ENCODE data around the gene SALL3.

The SALL3 gene

GRCh38 chr18:78965260-78965659, 14.4 kb upstream of the SALL3 start:
- Histone ChIP-seq H3K27ac (ENCODE audit: extremely low read depth, low read depth, low read length) (no peak overlapping the region), H3K4me3 (ENCODE audit: low read depth, low read length) (no peak overlapping the region), H3K36me3 (ENCODE audit: control insufficient read depth in 2 of 2, insufficient read depth in 1 of 2, low read length in 2 of 2) (no peaks in the 10 kb centered on the region), H3K9me3 (ENCODE audit: control insufficient read depth, insufficient read depth, low read depth, low read length) (no peaks in the 10 kb centered on the region), H3K4me1 (ENCODE audit: control insufficient read depth, insufficient read depth, low read length) (no peaks in the 10 kb centered on the region)
- TF ChIP-seq ZNF341 (tag by site-specific recombination; IDR thresholded peaks at IDR 0.05; ENCODE audit: low read depth) (no peak), ZNF654 (tag by site-specific recombination; IDR thresholded peaks at IDR 0.05; ENCODE audit: low read depth) (no peak), GFI1B (tag by site-specific recombination; IDR thresholded peaks at IDR 0.05) (no peak), CTCF (tag by site-specific recombination; IDR thresholded peaks at IDR 0.05) (no peak), TSHZ1 (tag by site-specific recombination; IDR thresholded peaks at IDR 0.05; ENCODE audit: borderline replicate concordance) (no peak), ZBTB17 (tag by site-specific recombination; IDR thresholded peaks at IDR 0.05) (no peak), ZNF404 (tag by site-specific recombination; IDR thresholded peaks at IDR 0.05) (no peak), ZNF114 (tag by site-specific recombination; IDR thresholded peaks at IDR 0.05) (no peak), ATF2 (tag by site-specific recombination; IDR thresholded peaks at IDR 0.05; ENCODE audit: low read depth) (no peak), ZNF76 (tag by site-specific recombination; IDR thresholded peaks at IDR 0.05; ENCODE audit: borderline replicate concordance, low read depth) (no peak), KLF1 (tag by site-specific recombination; IDR thresholded peaks at IDR 0.05) (no peak), ZNF558 (tag by site-specific recombination; IDR thresholded peaks at IDR 0.05) (no peak), ZNF600 (tag by site-specific recombination; IDR thresholded peaks at IDR 0.05) (no peak), MEIS1 (CRISPR knock-in tag; IDR thresholded peaks at IDR 0.05; ENCODE audit: borderline replicate concordance) (no peak), ZNF692 (tag by site-specific recombination; IDR thresholded peaks at IDR 0.05) (no peak), ZBTB11 (tag by site-specific recombination; conservative IDR thresholded peaks at IDR 0.05; ENCODE audit: low read depth) (no peak), REPIN1 (tag by site-specific recombination; IDR thresholded peaks at IDR 0.05; ENCODE audit: low read depth) (no peak), KLF16 (tag by site-specific recombination; IDR thresholded peaks at IDR 0.05) (no peak), ZNF19 (tag by site-specific recombination; IDR thresholded peaks at IDR 0.05; ENCODE audit: low read depth) (no peak), ZNF513 (tag by site-specific recombination; IDR thresholded peaks at IDR 0.05) (no peak)
- ChIA-PET CTCF (interaction anchor here (0.7 kb wide), 1 partner anchor 90 kb away, joined by 4 read pairs; no protein-coding TSS in a partner anchor), POLR2A (no interaction called here)
